Thyroid gland (tissue), 4 donors: ENCODE results near the gene LEMD1. TPM values are rescaled to one million over a fixed set of nuclear protein-coding genes. Genes with fewer than 3 reads are reported as not detected.

ENCODE experiments used
- DNase-seq, 2 donors: peaks; one replicate each; pipeline ENCODE4 v3.0.0-alpha.2; 2019
- H3K27ac ChIP-seq, 3 donors: fragments of 200-600 bp; sonication (generic); 1 replicate in 2 of 3; 2 replicates in 1 of 3; pipeline ENCODE4 v1.5.1; 2016 to 2019; ENCODE audit warnings: mild to moderate bottlenecking in 1 of 3, moderate library complexity in 1 of 3
- H3K27me3 ChIP-seq: fragments of 200-600 bp; sonication (generic); one replicate; pipeline ENCODE4 v1.5.1; 2019
- H3K36me3 ChIP-seq, 2 donors: fragments of 200-600 bp; sonication (generic); one replicate each; pipeline ENCODE4 v1.5.1; 2016 to 2019
- H3K4me1 ChIP-seq, 2 donors: fragments of 200-600 bp; sonication (generic); one replicate each; pipeline ENCODE4 v1.5.1; 2017 to 2019
- H3K4me3 ChIP-seq, 3 donors: fragments of 200-600 bp; sonication (generic); replicated peaks in 1 of 3; 1 replicate in 2 of 3; 2 replicates in 1 of 3; pipeline ENCODE4 v1.5.1; 2016; ENCODE audit warnings: mild to moderate bottlenecking in 1 of 3
- H3K9me3 ChIP-seq: fragments of 200-600 bp; sonication (generic); one replicate; pipeline ENCODE4 v1.5.1; 2017
- CTCF ChIP-seq, 6 experiments: fragments of 200-600 bp in 3 of 6; fragments of 450-650 bp in 3 of 6; sonication (generic) in 3 of 6; IDR thresholded peaks; one replicate each; pipeline ENCODE4 v1.5.1; 2016 to 2019; ENCODE audit warnings: antibody characterized with exemption in 6 of 6, mild to moderate bottlenecking in 2 of 6, inconsistent platforms in 1 of 6, moderate library complexity in 1 of 6
- POLR2A ChIP-seq, 2 donors: fragments of 450-650 bp; IDR thresholded peaks; one replicate each; pipeline ENCODE4 v1.6.1; 2017; ENCODE audit warnings: antibody characterized with exemption in 2 of 2, mild to moderate bottlenecking in 2 of 2, moderate library complexity in 1 of 2
- WGBS, 2 donors: methylation state at CpG; one replicate each; pipeline ENCODE4 v1.1.5; 2017; 5-methylcytosine and 5-hydroxymethylcytosine counted together
- intact Hi-C: fragments of 100-400 bp; cut with DNase I; formaldehyde crosslinking; loops from one replicate; pipeline ENCODE4 v1.15.1; 2023
- total RNA-seq, 4 donors: library from RNA; depleted of rRNA; stranded (reverse); fragments of >200 nt; gene quantifications; one replicate each; pipeline ENCODE4 v1.2.3, GENCODE V29; 2016

The LEMD1 gene
- total RNA-seq, 4 donors from 2014 or later: 0.67 to 7.3 (median 6.0) TPM

- Histone ChIP-seq H3K27ac (peak overlapping the region; percentile 81 to 94 (median 94)), H3K27me3 (no peaks in the 10 kb centered on the region), H3K9me3 (no peaks in the 10 kb centered on the region), H3K4me1 (peaks cover 65 to 82% of the 10 kb centered on the region in 2 donors), H3K36me3 (no peaks in the 10 kb centered on the region), H3K4me3 (no peak overlapping the region)
- WGBS, 2 donors: 34 to 43% methylated on average over 15 of the region's 15 CpGs
- intact Hi-C loops: no loop called here
- peak; percentile 86 to 90 for DNase-seq
- TF ChIP-seq POLR2A (IDR thresholded peaks at IDR 0.05) (peak in 1 of 2 donors; percentile 65), CTCF (IDR thresholded peaks at IDR 0.05) (no peak)
Measured at GRCh38 chr1:205440476-205441317, 18.8 kb upstream of the LEMD1 start.

GRCh38 chr1:205440121-205440475, 18.2 kb upstream of the LEMD1 start:
- TF ChIP-seq POLR2A (IDR thresholded peaks at IDR 0.05) (no peak), CTCF (IDR thresholded peaks at IDR 0.05) (no peak)
- intact Hi-C loops: no loop called here
- Histone ChIP-seq H3K4me3 (no peak overlapping the region), H3K4me1 (peaks cover 59 to 76% of the 10 kb centered on the region in 2 donors), H3K36me3 (no peaks in the 10 kb centered on the region), H3K27ac (peak overlapping the region in 2 of 3 donors; percentile 94), H3K9me3 (no peaks in the 10 kb centered on the region), H3K27me3 (no peaks in the 10 kb centered on the region)
- 55 to 82% methylated on average over 4 to 5 of the region's 5 CpGs for WGBS, 2 donors
- no peak for DNase-seq

GRCh38 chr1:205438213-205439158, 16.6 kb upstream of the LEMD1 start:
- 35 to 46% methylated on average over 12 of the region's 13 CpGs for WGBS, 2 donors
- no peak for TF ChIP-seq POLR2A (IDR thresholded peaks at IDR 0.05)
- TF ChIP-seq CTCF (IDR thresholded peaks at IDR 0.05): peak; percentile 62 to 88 (median 76)
- no peak overlapping the region for H3K4me3 ChIP-seq
- intact Hi-C loops: loop anchor here (5.0 kb wide), 1 partner anchor 44 kb away; no protein-coding TSS in a partner anchor
- no peaks in the 10 kb centered on the region for H3K9me3 ChIP-seq
- peak; percentile 91 to 92 for DNase-seq
- H3K4me1 ChIP-seq: peaks cover 44 to 60% of the 10 kb centered on the region in 2 donors
- no peaks in the 10 kb centered on the region for H3K36me3 ChIP-seq
- no peaks in the 10 kb centered on the region for H3K27me3 ChIP-seq
- peak overlapping the region; percentile 26 to 67 (median 59) for H3K27ac ChIP-seq

- WGBS, 2 donors: 95 to 97% methylated on average over 2 of the region's 2 CpGs
- intact Hi-C loops: loop anchor here (5.0 kb wide), 1 partner anchor 45 kb away; no protein-coding TSS in a partner anchor
- H3K27ac ChIP-seq: no peak overlapping the region
- TF ChIP-seq CTCF (IDR thresholded peaks at IDR 0.05): no peak
- TF ChIP-seq POLR2A (IDR thresholded peaks at IDR 0.05): no peak
- no peak for DNase-seq
- no peaks in the 10 kb centered on the region for H3K27me3 ChIP-seq
- H3K36me3 ChIP-seq: no peaks in the 10 kb centered on the region
- peaks cover 38 to 51% of the 10 kb centered on the region in 2 donors for H3K4me1 ChIP-seq
- H3K4me3 ChIP-seq: no peak overlapping the region
- H3K9me3 ChIP-seq: no peaks in the 10 kb centered on the region
Measured at GRCh38 chr1:205437570-205437969, 15.7 kb upstream of the LEMD1 start.
